HUES48 (cell line): Measurements from ENCODE around the gene ZNRF4.
"Not testable (repeated sequence)": the region's sequence is repeated elsewhere in the genome, so short reads cannot be mapped to it uniquely, and the experiment has no call there.

Experiments used
- H3K27ac ChIP-seq: one replicate; pipeline ENCODE4 v1.7.0; 2013; ENCODE audit warnings: low read depth, low read length, inconsistent platforms
- H3K27me3 ChIP-seq: 2 replicates; pipeline ENCODE4 v1.6.1; 2013; ENCODE audit warnings: mild to moderate bottlenecking, low read length; ENCODE audit not compliant: control insufficient read depth, insufficient read depth
- H3K36me3 ChIP-seq: 2 replicates; pipeline ENCODE4 v1.6.1; 2013; ENCODE audit warnings: low read length; ENCODE audit not compliant: control insufficient read depth, insufficient read depth
- H3K4me1 ChIP-seq: 2 replicates; pipeline ENCODE4 v1.6.1; 2013; ENCODE audit warnings: mild to moderate bottlenecking, low read length; ENCODE audit not compliant: control insufficient read depth, insufficient read depth
- H3K4me3 ChIP-seq: 2 replicates; pipeline ENCODE4 v1.5.1; 2013; ENCODE audit warnings: mild to moderate bottlenecking, low read depth, low read length
- H3K9ac ChIP-seq: 2 replicates; pipeline ENCODE4 v1.6.1; 2013; ENCODE audit warnings: mild to moderate bottlenecking, low read depth, low read length, moderate library complexity
- H3K9me3 ChIP-seq: 2 replicates; pipeline ENCODE4 v1.6.1; 2013; ENCODE audit warnings: low read length; ENCODE audit not compliant: control insufficient read depth, insufficient read depth

Gene ZNRF4

GRCh38 chr19:5473646-5474045 lies 18.4 kb downstream of the ZNRF4 start:
- Histone ChIP-seq H3K4me1 (no peaks in the 10 kb centered on the region), H3K9ac (no peak overlapping the region), H3K27me3 (peaks cover 3% of the 10 kb centered on the region), H3K4me3 (no peak overlapping the region), H3K9me3 (no peaks in the 10 kb centered on the region), H3K36me3 (no peaks in the 10 kb centered on the region), H3K27ac (no peak overlapping the region)

- H3K36me3 ChIP-seq: no peaks in the 10 kb centered on the region
- H3K4me1 ChIP-seq: no peaks in the 10 kb centered on the region
- no peak overlapping the region; the same call in 1 of the 2 replicates for H3K4me3 ChIP-seq
- H3K9me3 ChIP-seq: no peaks in the 10 kb centered on the region
- no peak overlapping the region for H3K27ac ChIP-seq
- H3K27me3 ChIP-seq: peaks cover 7% of the 10 kb centered on the region
- no peak overlapping the region for H3K9ac ChIP-seq
These were observed 22.4 kb downstream of the ZNRF4 start for GRCh38 chr19:5477451-5478215.

GRCh38 chr19:5478241-5478924 lies 23.2 kb downstream of the ZNRF4 start:
- no peak overlapping the region; the same call in 1 of the 2 replicates for H3K4me3 ChIP-seq
- no peaks in the 10 kb centered on the region for H3K36me3 ChIP-seq
- H3K27me3 ChIP-seq: peaks cover 7% of the 10 kb centered on the region
- H3K9ac ChIP-seq: no peak overlapping the region
- H3K27ac ChIP-seq: no peak overlapping the region
- H3K4me1 ChIP-seq: no peaks in the 10 kb centered on the region
- no peaks in the 10 kb centered on the region for H3K9me3 ChIP-seq

- no peaks in the 10 kb centered on the region for H3K9me3 ChIP-seq
- no peak overlapping the region for H3K27ac ChIP-seq
- H3K4me3 ChIP-seq: no peak overlapping the region
- 0 out of 2 replicates have a peak, but pooled peaks cover 2% of the 10 kb centered on the region for H3K4me1 ChIP-seq
- H3K9ac ChIP-seq: no peak overlapping the region
- H3K36me3 ChIP-seq: no peaks in the 10 kb centered on the region
- peaks cover 7% of the 10 kb centered on the region for H3K27me3 ChIP-seq
These were observed 23.8 kb downstream of the ZNRF4 start for GRCh38 chr19:5478925-5479588.

GRCh38 chr19:5479958-5480357 lies 24.7 kb downstream of the ZNRF4 start:
- Histone ChIP-seq H3K9me3 (no peaks in the 10 kb centered on the region), H3K27me3 (peaks cover 7% of the 10 kb centered on the region), H3K36me3 (no peaks in the 10 kb centered on the region), H3K4me1 (0 out of 2 replicates have a peak, but pooled peaks cover 4% of the 10 kb centered on the region), H3K27ac (no peak overlapping the region), H3K4me3 (no peak overlapping the region), H3K9ac (no peak overlapping the region)

- peaks cover 7% of the 10 kb centered on the region for H3K27me3 ChIP-seq
- no peak overlapping the region for H3K9ac ChIP-seq
- no peak overlapping the region for H3K27ac ChIP-seq
- H3K9me3 ChIP-seq: no peaks in the 10 kb centered on the region
- H3K4me3 ChIP-seq: no peak overlapping the region
- no peaks in the 10 kb centered on the region for H3K36me3 ChIP-seq
- 0 out of 2 replicates have a peak, but pooled peaks cover 4% of the 10 kb centered on the region for H3K4me1 ChIP-seq
These were observed 25.2 kb downstream of the ZNRF4 start for GRCh38 chr19:5480427-5480836.

GRCh38 chr19:5481957-5482356 lies 26.7 kb downstream of the ZNRF4 start:
- H3K4me1 ChIP-seq: 0 out of 2 replicates have a peak, but pooled peaks cover 4% of the 10 kb centered on the region
- H3K27ac ChIP-seq: no peak overlapping the region
- peaks cover 11% of the 10 kb centered on the region for H3K27me3 ChIP-seq
- no peaks in the 10 kb centered on the region for H3K36me3 ChIP-seq
- H3K9ac ChIP-seq: no peak overlapping the region
- no peak overlapping the region for H3K4me3 ChIP-seq
- H3K9me3 ChIP-seq: no peaks in the 10 kb centered on the region

- no peaks in the 10 kb centered on the region for H3K9me3 ChIP-seq
- H3K27me3 ChIP-seq: peaks cover 4% of the 10 kb centered on the region; the same call in 1 of the 2 replicates
These were observed 29.4 kb downstream of the ZNRF4 start for GRCh38 chr19:5484398-5485285.

GRCh38 chr19:5485286-5485636 lies 30.0 kb downstream of the ZNRF4 start:
- Histone ChIP-seq H3K4me1 (0 out of 2 replicates have a peak, but pooled peaks cover 4% of the 10 kb centered on the region), H3K9ac (no peak overlapping the region), H3K27ac (no peak overlapping the region), H3K36me3 (no peaks in the 10 kb centered on the region), H3K9me3 (no peaks in the 10 kb centered on the region), H3K4me3 (no peak overlapping the region), H3K27me3 (peaks cover 4% of the 10 kb centered on the region; the same call in 1 of the 2 replicates)

More at GRCh38 chr19:5484398-5485285, 29.4 kb downstream of the ZNRF4 start:
- H3K4me3 ChIP-seq: no peak overlapping the region
- peak overlapping the region; percentile 66 for H3K27ac ChIP-seq
- H3K36me3 ChIP-seq: no peaks in the 10 kb centered on the region
- H3K9ac ChIP-seq: no peak overlapping the region
- 0 out of 2 replicates have a peak, but pooled peaks cover 4% of the 10 kb centered on the region for H3K4me1 ChIP-seq

- not testable (repeated sequence) for H3K9ac ChIP-seq, H3K4me3 ChIP-seq, H3K4me1 ChIP-seq, H3K36me3 ChIP-seq, H3K9me3 ChIP-seq, H3K27me3 ChIP-seq, H3K27ac ChIP-seq
These were observed 30.4 kb downstream of the ZNRF4 start for GRCh38 chr19:5485658-5486057.
